ENCODE measurements around the gene TPRA1.
"Not testable (repeated sequence)": the region's sequence is repeated elsewhere in the genome, so short reads cannot be mapped to it uniquely, and the experiment has no call there.

Gene TPRA1

DNA sequence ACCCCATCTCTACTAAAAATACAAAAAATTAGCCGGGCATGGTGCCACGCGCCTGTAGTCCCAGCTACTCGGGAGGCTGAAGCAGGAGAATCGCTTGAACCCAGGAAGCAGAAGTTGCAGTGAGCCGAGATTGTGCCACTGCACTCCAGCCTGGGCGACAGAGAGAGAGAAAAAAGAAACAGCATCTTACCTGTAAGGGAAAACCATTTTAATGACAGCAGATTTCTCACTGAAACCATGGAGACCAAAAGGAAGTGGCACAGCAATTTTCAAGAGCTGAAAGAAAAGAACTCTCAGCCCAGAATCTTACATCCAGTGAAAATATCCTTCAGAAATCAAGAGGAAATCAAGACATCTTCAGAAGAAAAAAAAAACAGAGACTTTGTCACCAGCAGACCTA lies 59.7 kb downstream of the TPRA1 start:
- H3K9me3 ChIP-seq (ENCODE audit: low read length); H3K4me3 ChIP-seq (ENCODE audit: low read depth in 1 of 2, low read length in 2 of 2): not testable (repeated sequence)

DNA sequence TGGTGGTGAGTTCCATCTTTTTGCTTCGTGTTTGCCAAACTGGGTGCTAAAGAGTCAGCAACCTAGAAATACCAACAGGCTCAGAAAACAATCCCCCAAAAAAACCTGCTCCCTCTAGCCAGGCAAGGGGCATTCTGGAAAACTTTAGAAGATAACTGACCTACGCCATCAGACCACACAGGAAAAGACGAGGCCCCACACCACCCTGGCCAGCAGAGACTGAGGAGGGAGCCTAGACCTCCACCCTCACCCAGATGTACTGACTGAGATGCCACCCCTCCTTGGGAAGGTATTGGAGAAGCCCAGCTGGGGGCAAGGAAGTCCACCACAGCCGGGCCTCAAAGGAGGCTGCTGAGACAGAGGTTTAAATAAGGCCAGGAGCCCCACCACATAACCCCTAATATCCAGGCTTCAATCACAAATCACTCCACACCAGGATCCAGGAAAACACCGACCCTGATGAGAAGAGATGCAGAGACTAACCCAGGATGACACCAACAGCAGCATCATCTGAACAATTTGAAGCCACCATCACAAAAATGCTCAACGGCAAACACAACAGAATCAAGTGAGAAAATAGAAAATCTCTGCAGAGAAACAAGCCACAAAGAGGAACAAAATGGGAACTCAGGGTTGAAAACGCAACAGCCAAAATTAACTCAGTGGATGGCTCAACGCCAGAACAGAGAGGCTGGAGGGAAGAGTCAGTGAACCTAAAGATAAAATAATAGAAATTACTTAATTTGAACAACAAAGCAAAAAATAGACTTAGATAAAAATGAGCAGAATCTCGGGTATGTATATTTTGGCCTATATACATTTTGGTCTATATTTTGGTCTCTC lies 61.0 kb downstream of the TPRA1 start:
- Histone ChIP-seq H3K36me3 (ENCODE audit: insufficient read depth, low read length) (no peaks in the 10 kb centered on the region), H3K27ac (ENCODE audit: low read depth, low read length) (no peak overlapping the region), H3K4me3 (ENCODE audit: low read depth in 1 of 2, low read length in 2 of 2) (no peak overlapping the region), H3K9ac (ENCODE audit: low read length) (no peak overlapping the region), H3K27me3 (ENCODE audit: control insufficient read depth in 1 of 2, insufficient read depth in 2 of 2, low read length in 2 of 2) (no peaks in the 10 kb centered on the region), H3K9me3 (ENCODE audit: low read length) (no peaks in the 10 kb centered on the region), H3K4me1 (ENCODE audit: insufficient read depth, low read length) (no peaks in the 10 kb centered on the region)

More for the DNA sequence above, 59.7 kb downstream of the TPRA1 start:
- H3K9ac ChIP-seq (ENCODE audit: low read length); H3K27me3 ChIP-seq (ENCODE audit: control insufficient read depth in 1 of 2, insufficient read depth in 2 of 2, low read length in 2 of 2); H3K36me3 ChIP-seq (ENCODE audit: insufficient read depth, low read length); H3K4me1 ChIP-seq (ENCODE audit: insufficient read depth, low read length); H3K27ac ChIP-seq (ENCODE audit: low read depth, low read length): not testable (repeated sequence)

DNA sequence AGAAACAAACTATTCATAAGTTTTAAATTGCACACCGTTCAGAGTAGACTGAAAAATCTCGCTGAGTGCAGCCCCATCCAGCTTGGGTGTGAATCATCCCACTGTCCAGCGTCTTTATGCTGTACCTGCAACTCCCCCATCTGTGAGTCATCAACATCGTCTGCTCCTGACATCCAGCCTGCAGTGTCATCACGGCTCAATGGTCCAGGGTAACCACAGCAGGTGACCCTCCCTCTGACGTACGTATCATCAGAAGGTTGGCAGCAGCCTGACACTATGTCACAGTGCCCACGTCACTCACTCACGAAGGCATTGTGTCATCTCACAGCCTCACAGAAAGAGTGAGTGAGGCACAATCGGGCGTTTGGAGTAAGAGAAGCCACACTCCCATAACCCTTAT lies 65.2 kb downstream of the TPRA1 start:
- Histone ChIP-seq H3K36me3 (ENCODE audit: insufficient read depth, low read length) (no peaks in the 10 kb centered on the region), H3K27ac (ENCODE audit: low read depth, low read length) (no peak overlapping the region), H3K9ac (ENCODE audit: low read length) (no peak overlapping the region), H3K4me3 (ENCODE audit: low read depth in 1 of 2, low read length in 2 of 2) (no peak overlapping the region), H3K27me3 (ENCODE audit: control insufficient read depth in 1 of 2, insufficient read depth in 2 of 2, low read length in 2 of 2) (peaks cover 0 to 3% of the 10 kb centered on the region in 2 donors), H3K4me1 (ENCODE audit: insufficient read depth, low read length) (no peaks in the 10 kb centered on the region), H3K9me3 (ENCODE audit: low read length) (peaks cover 6% of the 10 kb centered on the region)

DNA sequence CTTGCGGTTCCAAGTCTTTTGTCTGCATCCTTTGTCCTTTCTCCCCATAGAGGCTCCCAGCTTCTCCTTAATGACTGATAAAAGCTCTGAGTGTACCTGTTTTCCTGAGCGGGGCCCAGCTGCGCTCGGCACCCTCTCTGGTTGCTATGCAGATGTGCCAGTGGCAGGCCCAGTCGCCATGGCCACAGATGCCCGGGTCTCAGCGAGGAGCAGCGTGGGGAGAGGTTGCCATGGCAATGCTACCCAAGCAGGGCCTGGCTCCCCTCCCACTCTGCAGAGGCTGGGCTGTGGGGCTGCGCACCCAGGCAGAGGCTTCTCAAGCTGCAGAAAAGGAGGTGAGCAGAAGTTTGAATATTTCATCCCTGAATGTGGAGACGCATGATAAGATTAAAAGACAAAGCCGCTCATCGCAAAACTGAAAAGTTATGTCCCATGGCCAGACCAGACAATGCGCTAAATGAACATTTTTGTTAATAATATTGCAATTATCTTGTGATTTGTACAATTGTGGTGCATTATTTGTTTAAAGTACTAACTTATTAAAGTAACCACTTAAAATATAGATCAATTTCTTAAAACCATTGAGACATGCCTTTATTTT lies 66.1 kb downstream of the TPRA1 start:
- H3K4me1 ChIP-seq (ENCODE audit: insufficient read depth, low read length), result no peaks in the 10 kb centered on the region
- peaks cover 6% of the 10 kb centered on the region for H3K9me3 ChIP-seq (ENCODE audit: low read length)
- no peak overlapping the region for H3K27ac ChIP-seq (ENCODE audit: low read depth, low read length)
- H3K4me3 ChIP-seq (ENCODE audit: low read depth in 1 of 2, low read length in 2 of 2), result no peak overlapping the region
- H3K27me3 ChIP-seq (ENCODE audit: control insufficient read depth in 1 of 2, insufficient read depth in 2 of 2, low read length in 2 of 2), result peaks cover 0 to 3% of the 10 kb centered on the region in 2 donors
- no peaks in the 10 kb centered on the region for H3K36me3 ChIP-seq (ENCODE audit: insufficient read depth, low read length)
- H3K9ac ChIP-seq (ENCODE audit: low read length), result no peak overlapping the region

Measured in muscle layer of colon (tissue), 2 donors.